Panc1 (cell line): ENCODE data around the gene KRT78. TPM values are rescaled to one million over a fixed set of nuclear protein-coding genes. Genes with fewer than 3 reads are reported as not detected.

Source experiments
- ATAC-seq: fragments of 200-7000 bp; cut with Tn5 transposase; 2 replicates; pipeline ENCODE4 v1.9.1; 2020; ENCODE audit warnings: mild to moderate bottlenecking, moderate library complexity
- BruUV-seq: library from RNA; stranded (reverse); fragments of 400-500 nt; replicated peaks from 2 replicates; lab custom pipeline; 2021; lab: Mats Ljungman, UMichigan
- CTCF ChIA-PET: fragments of 300-600 bp; sonication (Branson Sonifier 250); formaldehyde crosslinking; loops from one replicate; lab custom pipeline; 2022; ENCODE audit warnings: antibody characterized with exemption; lab: Charles Lee
- POLR2A ChIA-PET: fragments of 300-600 bp; sonication (Branson Sonifier 250); formaldehyde crosslinking; loops from one replicate; lab custom pipeline; 2022; ENCODE audit warnings: antibody characterized with exemption; lab: Charles Lee
- DNase-seq: peaks from one replicate; pipeline ENCODE4 v3.0.0-alpha.2; 2010; ENCODE audit warnings: low read depth, low spot score
- H3K27ac ChIP-seq: 2 replicates; pipeline ENCODE4 v1.5.1; 2011; ENCODE audit warnings: mild to moderate bottlenecking, low read length, inconsistent platforms
- H3K27me3 ChIP-seq: fragments of 200-500 bp; sonication (Bioruptor generic); 2 replicates; pipeline ENCODE4 v1.6.0; 2014; ENCODE audit warnings: low read length, inconsistent platforms; ENCODE audit not compliant: control insufficient read depth, insufficient read depth
- H3K36me3 ChIP-seq: fragments of 200-500 bp; sonication (Bioruptor generic); 2 replicates; pipeline ENCODE4 v1.5.1; 2014; ENCODE audit warnings: inconsistent platforms, mild to moderate bottlenecking, low read length, moderate library complexity; ENCODE audit not compliant: control insufficient read depth, insufficient read depth
- H3K4me1 ChIP-seq: 2 replicates; pipeline ENCODE4 v1.5.1; 2011; ENCODE audit warnings: inconsistent platforms, mild to moderate bottlenecking, low read length, moderate library complexity; ENCODE audit not compliant: control insufficient read depth, insufficient read depth
- H3K4me3 ChIP-seq, 2 experiments: 2 replicates each; pipeline ENCODE4 v1.5.1; 2011 to 2012; ENCODE audit warnings: low read depth in 2 of 2, low read length in 2 of 2, mild to moderate bottlenecking in 2 of 2, inconsistent platforms in 1 of 2, moderate library complexity in 1 of 2
- H3K9me3 ChIP-seq: fragments of 200-500 bp; sonication (Bioruptor generic); 2 replicates; pipeline ENCODE4 v1.5.1; 2014; ENCODE audit warnings: low read depth, mild to moderate bottlenecking, inconsistent platforms, low read length, moderate library complexity; ENCODE audit not compliant: control insufficient read depth, insufficient read depth
- CTCF ChIP-seq: fragments of 450-650 bp; IDR thresholded peaks from 2 replicates; pipeline ENCODE4 v1.5.1; 2017; ENCODE audit warnings: mild to moderate bottlenecking
- POLR2AphosphoS5 ChIP-seq: IDR thresholded peaks from 2 replicates; pipeline ENCODE4 v1.6.1; 2012; ENCODE audit warnings: mild to moderate bottlenecking, low read depth, low read length, moderate library complexity
- REST ChIP-seq, 2 experiments: IDR thresholded peaks; 2 replicates each; pipeline ENCODE4 v1.6.1; 2011 to 2012; ENCODE audit warnings: low read depth in 2 of 2, control low read depth in 1 of 2, low read length in 1 of 2, mild to moderate bottlenecking in 1 of 2, moderate library complexity in 1 of 2; ENCODE audit not compliant: insufficient read depth in 1 of 2
- SIN3A ChIP-seq: IDR thresholded peaks from 2 replicates; pipeline ENCODE4 v1.6.1; 2012; ENCODE audit warnings: low read depth, mild to moderate bottlenecking, low read length, moderate library complexity, borderline replicate concordance; ENCODE audit not compliant: insufficient read depth
- TCF7L2 ChIP-seq: IDR thresholded peaks from 2 replicates; pipeline ENCODE4 v1.6.1; 2011; ENCODE audit warnings: mild to moderate bottlenecking, low read depth, low read length, inconsistent platforms
- in situ Hi-C: cut with HindIII; loops from 2 replicates; pipeline ENCODE4 v1.10.0; 2016; ENCODE audit warnings: low sequenced_read_pairs, low pct_unique_long_range_greater_than_20kb
- intact Hi-C: fragments of 100-400 bp; cut with micrococcal nuclease; formaldehyde crosslinking; loops from one replicate; pipeline ENCODE4 v1.10.0; 2022; ENCODE audit not compliant: unreplicated experiment
- total RNA-seq: library from RNA; stranded (reverse); gene quantifications from one replicate; pipeline ENCODE4 v1.2.1, GENCODE V29; 2021; ENCODE audit not compliant: unreplicated experiment

The KRT78 gene
- total RNA-seq, 1 experiment from 2014 or later = not detected

GRCh38 chr12:52827499-52828090, 21.2 kb downstream of the KRT78 start:
- ATAC-seq = no peak
- Histone ChIP-seq H3K9me3 (no peaks in the 10 kb centered on the region), H3K4me1 (peaks cover 2% of the 10 kb centered on the region), H3K27me3 (no peaks in the 10 kb centered on the region), H3K27ac (no peak overlapping the region), H3K4me3 (no peak overlapping the region), H3K36me3 (no peaks in the 10 kb centered on the region)
- in situ Hi-C loops (no loop called here), intact Hi-C loops (no loop called here)
- no peak for DNase-seq
- no TSS peak for BruUV-seq
- TF ChIP-seq POLR2AphosphoS5 = no peak
- TF ChIP-seq REST (IDR thresholded peaks at IDR 0.05; ENCODE audit: insufficient read depth in 1 of 2, low read depth in 2 of 2, low read length in 1 of 2) = no peak
- TF ChIP-seq SIN3A = no peak
- no peak for TF ChIP-seq TCF7L2
- TF ChIP-seq CTCF = no peak
- ChIA-PET CTCF (no interaction called here), POLR2A (interaction anchor here (0.9 kb wide), 1 partner anchor 13 kb away, joined by 3 read pairs; no protein-coding TSS in a partner anchor)

- DNase-seq (no peak), ATAC-seq (no peak)
- no TSS peak for BruUV-seq
- intact Hi-C loops (no loop called here), in situ Hi-C loops (no loop called here)
- POLR2A ChIA-PET = no interaction called here
- CTCF ChIA-PET = no interaction called here
- no peak overlapping the region for H3K4me3 ChIP-seq
- H3K27me3 ChIP-seq = no peaks in the 10 kb centered on the region
- H3K4me1 ChIP-seq = peaks cover 7% of the 10 kb centered on the region
- H3K9me3 ChIP-seq = no peaks in the 10 kb centered on the region
- TF ChIP-seq REST (IDR thresholded peaks at IDR 0.05; ENCODE audit: insufficient read depth in 1 of 2, low read depth in 2 of 2, low read length in 1 of 2) (no peak), TCF7L2 (no peak), CTCF (no peak), POLR2AphosphoS5 (no peak), SIN3A (no peak)
- no peaks in the 10 kb centered on the region for H3K36me3 ChIP-seq
- no peak overlapping the region for H3K27ac ChIP-seq
These were observed 21.9 kb downstream of the KRT78 start for GRCh38 chr12:52826611-52827498.
